Activated CD4-positive, alpha-beta T cell treated with anti-CD3 and anti-CD28 coated beads for 1 hour (primary cell): ENCODE results near the gene ZNF236.

Source experiments
- DNase-seq: peaks from one replicate; pipeline ENCODE4 v3.0.0-alpha.2; 2020

The ZNF236 gene

GRCh38 chr18:76866666-76867065 is 44.3 kb downstream of the ZNF236 start:
- no peak for DNase-seq

DNA sequence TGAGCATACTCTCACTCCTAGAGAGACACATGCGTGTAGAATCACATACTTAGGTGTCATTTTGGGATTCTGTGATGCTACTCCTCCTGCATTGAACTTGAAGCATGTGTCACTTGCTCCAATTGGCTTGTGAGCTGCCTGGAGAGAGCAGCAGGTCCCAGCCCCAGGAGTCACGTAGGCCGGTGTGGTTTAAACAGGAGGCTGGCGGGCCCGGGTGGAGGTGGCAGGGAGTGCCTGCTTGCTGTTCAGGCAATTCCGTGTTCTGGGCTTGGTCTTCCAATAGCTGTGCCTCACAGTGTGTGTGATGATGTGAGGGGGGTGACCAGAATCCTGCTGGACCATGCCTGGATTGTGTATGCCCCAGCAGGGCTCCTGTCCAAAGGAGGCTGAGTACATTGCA is 51.0 kb downstream of the ZNF236 start:
- no peak for DNase-seq

GRCh38 chr18:76873713-76874112 is 51.4 kb downstream of the ZNF236 start:
- no peak for DNase-seq

DNA sequence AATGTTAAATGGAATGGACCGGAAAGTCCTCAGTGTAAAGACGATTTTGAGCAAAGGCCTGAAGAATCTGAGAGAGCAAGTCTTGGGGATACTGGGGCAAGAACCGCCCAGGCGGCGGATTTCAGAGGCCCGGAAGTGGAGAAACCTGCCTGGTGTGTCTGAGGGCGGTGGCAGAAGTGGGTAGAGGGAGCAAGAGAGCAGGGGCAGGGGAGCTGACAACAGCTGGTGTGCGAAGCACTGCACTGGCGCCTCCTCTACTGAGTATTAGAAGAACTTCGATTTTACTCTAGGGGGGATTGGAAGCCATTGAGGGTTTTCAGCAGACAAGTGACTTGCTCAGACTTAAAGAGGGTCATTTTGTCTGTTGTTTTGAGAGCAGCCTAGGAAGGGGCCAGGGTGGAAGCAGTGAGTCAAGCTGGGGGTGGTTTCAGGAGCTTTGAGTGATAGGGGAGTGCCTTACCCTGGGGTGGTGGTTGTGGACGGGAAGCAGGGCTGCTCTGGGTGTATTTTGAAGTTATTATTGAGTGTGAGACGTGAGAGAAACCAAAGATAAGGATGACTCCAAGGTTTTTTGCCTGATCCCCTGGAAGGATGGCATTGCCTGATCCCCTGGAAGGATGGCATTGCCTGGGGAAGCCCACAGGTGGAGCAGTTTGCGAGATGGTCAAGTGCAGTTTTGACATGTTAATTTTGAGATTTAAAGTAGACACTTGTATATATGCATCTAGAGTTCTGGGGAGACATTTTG is 52.5 kb downstream of the ZNF236 start:
- DNase-seq: no peak

- no peak for DNase-seq
Measured at GRCh38 chr18:76875390-76876325, 53.3 kb downstream of the ZNF236 start.

DNA sequence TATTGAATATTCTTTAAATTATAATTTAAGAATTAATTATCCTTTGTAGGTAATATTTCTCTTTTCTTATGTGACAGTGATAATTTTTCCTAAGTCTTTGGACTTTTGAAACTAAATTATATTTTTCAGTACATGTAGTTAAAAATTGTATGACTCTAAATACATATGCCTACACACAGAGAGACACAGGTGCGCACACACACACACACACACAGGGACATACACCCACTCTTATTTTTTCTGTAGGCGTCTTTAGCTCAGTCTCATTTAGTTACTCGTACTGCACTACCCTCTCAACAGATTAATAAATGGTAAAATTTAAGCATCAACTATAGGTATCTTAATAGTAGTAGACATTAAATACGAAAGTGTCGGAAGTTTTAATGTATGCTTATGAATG is 56.1 kb downstream of the ZNF236 start:
- DNase-seq: no peak

GRCh38 chr18:76880026-76880425 is 57.7 kb downstream of the ZNF236 start:
- DNase-seq: no peak

- no peak for DNase-seq
Measured at GRCh38 chr18:76881744-76882143, 59.4 kb downstream of the ZNF236 start.

DNA sequence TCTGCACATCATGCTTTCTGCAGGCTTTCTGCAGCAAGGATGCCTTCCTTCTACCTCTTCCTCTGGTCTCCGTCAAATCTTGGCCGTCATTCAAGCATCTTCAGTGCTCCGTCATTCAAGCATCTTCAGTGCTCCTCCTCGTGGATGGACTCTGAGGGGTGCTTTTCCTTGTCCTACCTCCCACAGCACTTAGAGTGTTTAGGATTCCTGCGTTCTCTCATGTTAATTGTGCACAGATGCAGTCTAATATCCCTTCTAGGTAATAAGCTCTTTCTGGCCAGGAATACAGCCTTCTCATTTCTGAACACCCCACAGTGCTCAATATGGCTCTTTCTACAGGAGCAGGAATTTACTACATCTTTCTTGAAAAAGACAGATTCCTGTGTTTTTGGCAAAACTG is 59.8 kb downstream of the ZNF236 start:
- no peak for DNase-seq

DNA sequence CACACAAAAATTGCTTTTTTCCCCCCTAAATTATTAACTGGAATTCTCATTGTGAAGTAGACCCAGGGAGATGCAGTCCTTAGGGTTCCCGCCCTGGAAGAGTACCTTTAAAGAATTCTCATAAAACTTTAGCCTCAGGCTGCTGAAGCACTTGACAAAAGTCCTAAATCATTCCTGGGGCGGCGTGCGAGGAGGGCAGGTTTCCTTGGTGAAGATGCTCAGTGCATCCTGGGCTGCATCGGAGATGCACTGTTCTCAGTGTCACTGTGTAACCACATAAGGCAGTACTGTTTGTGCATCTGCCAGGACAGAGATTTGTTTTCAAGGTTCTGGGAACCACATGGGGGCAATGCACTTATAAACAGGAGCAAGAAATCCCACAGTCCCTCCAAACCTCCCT is 62.6 kb downstream of the ZNF236 start:
- no peak for DNase-seq

DNA sequence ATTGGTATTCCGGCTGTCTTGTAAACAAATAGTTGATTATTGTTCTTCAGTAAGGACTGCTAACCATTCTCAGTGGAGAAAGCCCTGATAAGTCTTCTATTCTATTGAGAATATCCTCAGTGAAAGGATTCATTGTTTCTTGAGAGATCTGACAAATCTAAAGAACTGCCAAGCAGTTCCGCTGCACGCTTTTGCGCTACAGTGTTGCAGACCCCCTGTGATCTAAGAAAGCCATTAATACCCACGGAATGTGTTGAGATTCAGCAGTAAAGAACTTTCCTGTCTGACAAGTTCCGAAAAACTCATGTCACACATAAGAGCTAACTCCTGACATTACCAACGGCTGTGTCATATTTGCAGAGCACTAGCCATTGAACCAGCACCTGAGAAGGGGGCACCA is 63.8 kb downstream of the ZNF236 start:
- no peak for DNase-seq

GRCh38 chr18:76889091-76889699 is 66.8 kb downstream of the ZNF236 start:
- DNase-seq: no peak

GRCh38 chr18:76892832-76893231 is 70.5 kb downstream of the ZNF236 start:
- no peak for DNase-seq

DNA sequence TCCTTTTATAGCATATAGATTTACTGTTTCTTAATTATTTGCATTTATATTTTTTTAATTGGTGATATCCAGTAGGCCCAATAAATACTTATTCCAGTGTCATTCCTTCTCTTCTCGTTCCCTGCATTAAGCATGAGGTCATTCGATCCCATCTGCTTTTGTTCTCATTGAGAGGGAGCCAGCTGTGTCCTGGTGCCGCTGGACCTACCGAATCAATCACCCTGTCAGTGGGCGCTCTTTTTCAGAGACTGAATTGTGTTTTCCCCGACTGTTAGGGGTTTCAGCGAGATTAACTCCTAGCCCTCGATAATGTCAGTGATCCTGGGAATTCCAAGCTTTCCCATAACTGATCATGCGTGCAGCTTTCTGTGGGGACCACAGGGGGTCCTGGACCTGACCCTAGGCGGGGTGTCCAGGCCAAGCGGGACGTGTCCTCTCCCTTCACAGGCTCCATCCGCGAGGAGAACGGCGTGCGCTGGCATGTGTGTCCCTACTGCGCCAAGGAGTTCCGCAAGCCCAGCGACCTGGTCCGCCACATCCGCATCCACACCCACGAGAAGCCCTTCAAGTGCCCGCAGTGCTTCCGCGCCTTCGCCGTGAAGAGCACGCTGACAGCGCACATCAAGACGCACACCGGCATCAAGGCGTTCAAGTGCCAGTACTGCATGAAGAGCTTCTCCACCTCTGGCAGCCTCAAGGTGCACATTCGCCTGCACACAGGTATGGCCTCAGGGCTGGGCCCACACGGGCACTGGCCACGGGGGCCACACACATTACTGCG is 72.4 kb downstream of the ZNF236 start:
- no peak for DNase-seq

DNA sequence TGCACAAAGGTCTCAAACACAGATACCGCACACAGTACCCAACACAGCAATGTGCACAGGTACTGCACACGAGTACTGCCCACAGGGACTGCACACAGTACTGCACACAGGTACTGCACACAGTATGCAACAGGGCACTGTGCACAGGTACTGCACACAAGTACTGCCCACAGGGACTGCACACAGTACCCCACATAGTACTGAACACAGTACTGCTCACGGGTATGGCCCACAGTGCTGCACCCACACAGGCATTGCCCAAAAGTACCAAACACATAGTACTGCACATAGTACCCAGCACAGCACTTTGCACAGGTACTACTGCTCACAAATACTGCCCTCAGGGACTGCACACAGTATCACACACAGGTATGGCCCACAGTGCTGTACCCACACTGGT is 73.1 kb downstream of the ZNF236 start:
- no peak for DNase-seq

- no peak for DNase-seq
Measured at GRCh38 chr18:76896677-76897076, 74.3 kb downstream of the ZNF236 start.

GRCh38 chr18:76897257-76897656 is 74.9 kb downstream of the ZNF236 start:
- DNase-seq: no peak

DNA sequence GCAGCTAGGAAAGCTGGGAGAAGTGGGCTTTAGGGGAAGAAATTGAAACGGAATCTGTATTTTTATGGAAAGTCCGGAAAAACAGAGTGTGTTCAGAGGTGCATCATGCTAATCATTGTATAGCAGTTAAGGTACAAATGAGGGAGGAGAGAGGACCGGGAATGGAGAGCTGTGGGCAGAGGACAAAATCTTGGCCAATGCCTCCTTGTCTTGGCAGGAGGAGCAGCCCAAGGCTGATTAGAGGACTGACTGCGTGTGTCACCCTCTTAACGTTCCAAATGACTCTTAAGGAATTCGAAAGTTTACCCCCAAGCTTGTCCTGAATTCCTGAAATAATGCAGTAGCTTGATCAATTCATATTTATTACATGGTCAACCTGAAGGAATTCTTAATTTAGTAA is 81.0 kb downstream of the ZNF236 start:
- DNase-seq: no peak

DNA sequence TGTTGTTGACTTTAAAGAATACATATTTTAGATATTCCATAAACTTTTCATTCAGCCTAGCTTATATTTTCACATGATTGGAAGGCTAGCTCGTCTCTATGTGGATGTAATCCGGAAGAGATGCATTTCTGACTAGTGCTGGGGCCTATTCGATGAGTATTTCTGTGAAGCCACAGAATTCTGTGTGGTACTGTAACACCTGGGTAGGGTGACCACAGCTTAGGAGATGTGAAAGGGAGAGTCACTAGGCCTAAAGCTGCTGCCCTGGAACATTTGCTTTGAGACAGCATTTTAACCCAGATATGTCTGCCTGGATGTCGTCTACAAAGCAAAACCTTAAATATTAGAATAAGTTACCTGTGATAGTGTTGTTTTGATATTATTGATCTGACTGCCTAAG is 83.5 kb downstream of the ZNF236 start:
- DNase-seq: no peak

- DNase-seq: no peak
Measured at GRCh38 chr18:76908277-76908676, 85.9 kb downstream of the ZNF236 start.

DNA sequence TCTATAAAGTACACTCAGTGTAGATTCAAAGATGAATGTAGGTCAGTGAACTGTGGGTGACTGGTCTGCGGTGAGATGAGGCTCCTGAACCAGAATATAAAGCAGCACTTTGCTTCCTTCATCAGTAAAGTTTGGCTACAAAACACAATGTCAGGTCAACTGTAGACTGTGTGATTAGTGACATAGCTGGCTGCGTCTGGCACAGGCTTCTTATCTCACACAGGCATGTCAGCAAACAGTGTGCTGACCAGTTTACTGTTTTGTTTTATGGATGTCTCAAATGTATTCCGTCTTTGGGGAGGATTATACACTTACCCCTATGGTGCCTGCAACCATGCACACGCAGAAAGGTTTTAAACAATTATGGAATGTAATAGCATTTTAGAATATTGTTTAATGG is 87.1 kb downstream of the ZNF236 start:
- no peak for DNase-seq

- no peak for DNase-seq
Measured at GRCh38 chr18:76911440-76911839, 89.1 kb downstream of the ZNF236 start.

GRCh38 chr18:76913583-76913982 is 91.2 kb downstream of the ZNF236 start:
- DNase-seq: no peak
